Transverse colon (tissue), 4 donors: ENCODE measurements around the gene SHC3. TPM values are rescaled to one million over a fixed set of nuclear protein-coding genes. Genes with fewer than 3 reads are reported as not detected.

Source experiments
- DNase-seq: peaks from one replicate; pipeline ENCODE4 v3.0.0-alpha.2; 2019
- H3K27ac ChIP-seq, 4 donors: fragments of 200-600 bp; sonication (generic); 2 replicates each; pipeline ENCODE4 v1.5.1; 2016 to 2018; ENCODE audit warnings: inconsistent platforms in 4 of 4
- H3K27me3 ChIP-seq: fragments of 200-600 bp; sonication (generic); 2 replicates; pipeline ENCODE4 v1.5.1; 2017; ENCODE audit warnings: inconsistent platforms
- H3K36me3 ChIP-seq, 4 donors: fragments of 200-600 bp; sonication (generic); 2 replicates each; pipeline ENCODE4 v1.5.1; 2017 to 2019; ENCODE audit warnings: inconsistent platforms in 4 of 4
- H3K4me1 ChIP-seq, 4 donors: fragments of 200-600 bp; sonication (generic); 2 replicates each; pipeline ENCODE4 v1.5.1; 2017 to 2020; ENCODE audit warnings: inconsistent platforms in 4 of 4
- H3K4me3 ChIP-seq, 4 donors: fragments of 200-600 bp; sonication (generic); 1 replicate in 1 of 4; 2 replicates in 3 of 4; pipeline versions ENCODE4 v1.5.1 to v1.6.1; 2017 to 2019; ENCODE audit warnings: inconsistent platforms in 4 of 4
- H3K9me3 ChIP-seq, 2 donors: fragments of 200-600 bp; sonication (generic); 2 replicates each; pipeline ENCODE4 v1.5.1; 2017 to 2019; ENCODE audit warnings: inconsistent platforms in 2 of 2
- EP300 ChIP-seq: sonication (generic); formaldehyde crosslinking; IDR thresholded peaks from one replicate; pipeline ENCODE4 v1.6.1; 2017; ENCODE audit warnings: antibody characterized with exemption, low read depth
- POLR2A ChIP-seq: fragments of 450-650 bp; IDR thresholded peaks from one replicate; pipeline ENCODE4 v1.6.1; 2016; ENCODE audit warnings: antibody characterized with exemption, mild to moderate bottlenecking, moderate library complexity
- POLR2AphosphoS5 ChIP-seq, 3 donors: sonication (generic); formaldehyde crosslinking; IDR thresholded peaks; one replicate each; pipeline ENCODE4 v1.6.1; 2016; ENCODE audit warnings: antibody characterized with exemption in 3 of 3
- WGBS, 2 donors: methylation state at CpG; one replicate each; pipeline ENCODE4 v1.1.5; 2018; ENCODE audit warnings: low coverage in 1 of 2; 5-methylcytosine and 5-hydroxymethylcytosine counted together
- in situ Hi-C, 4 donors: fragments of 200-750 bp; cut with MboI; loops; one replicate each; pipeline versions ENCODE4 v1.15.0 to v1.15.1; 2017; ENCODE audit warnings: low sequenced_read_pairs in 3 of 4, low pct_ligation_motif_present in 1 of 4, low pct_unique_long_range_greater_than_20kb in 1 of 4
- intact Hi-C: fragments of 100-400 bp; cut with DNase I; formaldehyde crosslinking; loops from one replicate; pipeline ENCODE4 v1.15.1; 2023; ENCODE audit warnings: low total_unique reads
- total RNA-seq, 4 donors: library from RNA; depleted of rRNA; stranded (reverse); fragments of >200 nt; gene quantifications; one replicate each; pipeline ENCODE4 v1.1.0, GENCODE V29; 2016
- TF ChIP-seq, protein P1 (sequence below), 5 experiments: fragments of 200-600 bp in 3 of 5; fragments of 450-650 bp in 2 of 5; sonication (generic) in 3 of 5; IDR thresholded peaks; 1 replicate in 2 of 5; 2 replicates in 3 of 5; pipeline ENCODE4 v1.5.1; 2016 to 2017; ENCODE audit warnings: antibody characterized with exemption in 5 of 5, inconsistent platforms in 3 of 5, mild to moderate bottlenecking in 2 of 5, moderate library complexity in 1 of 5

SHC3 gene
- total RNA-seq, 4 donors from 2014 or later, result 1.1 to 4.8 (median 2.7) TPM

- DNase-seq, result no peak
- H3K27me3 ChIP-seq, result no peaks in the 10 kb centered on the region
- intact Hi-C loops (no loop called here), in situ Hi-C loops (loop anchor here in 2 of 4 donors (25.0 kb wide), 2 partner anchors 936 to 1336 kb away; no protein-coding TSS in a partner anchor)
- H3K27ac ChIP-seq, result peak overlapping the region; percentile 34 to 76 (median 64)
- 48 to 100% methylated on average over 1 to 2 of the region's 2 CpGs for WGBS, 2 donors
- H3K4me3 ChIP-seq, result no peak overlapping the region
- no peaks in the 10 kb centered on the region for H3K9me3 ChIP-seq
- TF ChIP-seq POLR2AphosphoS5 (IDR thresholded peaks at IDR 0.05), result no peak
- TF ChIP-seq EP300, result no peak
- TF ChIP-seq POLR2A, result no peak
- TF ChIP-seq, protein P1, sequence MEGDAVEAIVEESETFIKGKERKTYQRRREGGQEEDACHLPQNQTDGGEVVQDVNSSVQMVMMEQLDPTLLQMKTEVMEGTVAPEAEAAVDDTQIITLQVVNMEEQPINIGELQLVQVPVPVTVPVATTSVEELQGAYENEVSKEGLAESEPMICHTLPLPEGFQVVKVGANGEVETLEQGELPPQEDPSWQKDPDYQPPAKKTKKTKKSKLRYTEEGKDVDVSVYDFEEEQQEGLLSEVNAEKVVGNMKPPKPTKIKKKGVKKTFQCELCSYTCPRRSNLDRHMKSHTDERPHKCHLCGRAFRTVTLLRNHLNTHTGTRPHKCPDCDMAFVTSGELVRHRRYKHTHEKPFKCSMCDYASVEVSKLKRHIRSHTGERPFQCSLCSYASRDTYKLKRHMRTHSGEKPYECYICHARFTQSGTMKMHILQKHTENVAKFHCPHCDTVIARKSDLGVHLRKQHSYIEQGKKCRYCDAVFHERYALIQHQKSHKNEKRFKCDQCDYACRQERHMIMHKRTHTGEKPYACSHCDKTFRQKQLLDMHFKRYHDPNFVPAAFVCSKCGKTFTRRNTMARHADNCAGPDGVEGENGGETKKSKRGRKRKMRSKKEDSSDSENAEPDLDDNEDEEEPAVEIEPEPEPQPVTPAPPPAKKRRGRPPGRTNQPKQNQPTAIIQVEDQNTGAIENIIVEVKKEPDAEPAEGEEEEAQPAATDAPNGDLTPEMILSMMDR (IDR thresholded peaks at IDR 0.05), result no peak
- no peaks in the 10 kb centered on the region for H3K36me3 ChIP-seq
- H3K4me1 ChIP-seq, result peaks cover 0 to 25% (median 9%) of the 10 kb centered on the region in 4 donors
Observed at GRCh38 chr9:89022902-89023301, 155.7 kb downstream of the SHC3 start.

- no peaks in the 10 kb centered on the region for H3K27me3 ChIP-seq
- H3K9me3 ChIP-seq, result no peaks in the 10 kb centered on the region
- peaks cover 0 to 25% (median 9%) of the 10 kb centered on the region in 4 donors for H3K4me1 ChIP-seq
- H3K4me3 ChIP-seq, result no peak overlapping the region
- intact Hi-C loops (no loop called here), in situ Hi-C loops (loop anchor here in 2 of 4 donors (25.0 kb wide), 2 partner anchors 935 to 1335 kb away; no protein-coding TSS in a partner anchor)
- no peak for TF ChIP-seq EP300
- TF ChIP-seq, protein P1 (IDR thresholded peaks at IDR 0.05), result no peak
- TF ChIP-seq POLR2A, result no peak
- WGBS, 2 donors, result 65% methylated on average over 15 of the region's 15 CpGs; no CpG with 5 or more reads in 1 of the 2 donors
- H3K27ac ChIP-seq, result peak overlapping the region; percentile 34 to 76 (median 64)
- H3K36me3 ChIP-seq, result no peaks in the 10 kb centered on the region
- DNase-seq, result no peak
Observed at GRCh38 chr9:89022001-89022759, 156.4 kb downstream of the SHC3 start.

DNA sequence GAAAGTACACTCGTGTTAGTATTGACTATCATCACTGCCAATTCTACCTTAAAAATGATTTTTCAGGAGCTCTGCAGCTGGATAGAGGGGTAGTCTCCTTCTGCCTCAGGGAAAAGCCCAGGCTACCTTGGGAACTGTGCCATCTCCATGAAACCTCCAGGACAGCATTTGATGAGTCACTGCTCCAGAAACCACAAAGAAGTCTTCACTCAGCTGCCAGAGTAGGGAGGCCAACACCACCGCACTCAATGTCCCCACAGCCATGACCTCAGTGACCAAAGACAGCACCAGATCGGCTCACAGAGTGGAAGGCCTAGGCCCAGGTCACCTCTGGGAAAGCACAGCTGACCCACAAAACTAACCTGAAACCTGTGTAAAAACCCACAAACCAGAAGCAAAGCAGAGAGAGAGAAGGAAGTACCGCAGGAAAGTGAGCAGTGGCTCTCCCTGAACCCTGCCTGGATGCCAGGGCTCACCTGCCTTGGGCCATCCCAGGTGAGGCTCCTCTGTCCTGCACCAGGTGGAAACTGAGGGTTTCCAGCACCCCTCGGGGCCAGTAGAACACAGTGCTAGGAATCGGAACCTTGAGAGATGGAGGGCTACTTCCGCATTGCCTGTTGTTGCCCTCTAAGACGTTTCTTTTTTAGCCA, 157.3 kb downstream of the SHC3 start:
- in situ Hi-C loops, result loop anchor here in 2 of 4 donors (25.0 kb wide), 2 partner anchors 934 to 1334 kb away; no protein-coding TSS in a partner anchor
- no peak for DNase-seq

More for the DNA sequence above, 157.3 kb downstream of the SHC3 start:
- Histone ChIP-seq H3K27ac (peak overlapping the region; percentile 34 to 76 (median 64)), H3K4me1 (peaks cover 0 to 25% (median 9%) of the 10 kb centered on the region in 4 donors), H3K36me3 (no peaks in the 10 kb centered on the region), H3K4me3 (no peak overlapping the region), H3K9me3 (no peaks in the 10 kb centered on the region), H3K27me3 (no peaks in the 10 kb centered on the region)
- intact Hi-C loops, result no loop called here
- WGBS, 2 donors, result 40 to 82% methylated on average over 1 to 8 of the region's 8 CpGs
- TF ChIP-seq POLR2AphosphoS5 (IDR thresholded peaks at IDR 0.05) (no peak), EP300 (no peak), POLR2A (no peak)
- TF ChIP-seq, protein P1 (IDR thresholded peaks at IDR 0.05), result no peak
